Astrocyte (in vitro differentiated cells and primary cell): ENCODE results near the gene ELP2. TPM values are rescaled to one million over a fixed set of nuclear protein-coding genes. Genes with fewer than 3 reads are reported as not detected.

ENCODE experiments used
- DNase-seq: peaks from one replicate; pipeline ENCODE4 v3.0.0-alpha.2; 2010; ENCODE audit warnings: low read depth
- FAIRE-seq: peaks from 2 replicates; lab custom pipeline; 2011; peaks lifted over from hg19 to GRCh38; lab: Jason Lieb, UNC
- H2AFZ ChIP-seq: 2 replicates; pipeline ENCODE4 v1.6.0; 2012; ENCODE audit warnings: low read depth, low read length, inconsistent platforms
- H3K27ac ChIP-seq: 2 replicates; pipeline ENCODE4 v1.5.1; 2011; ENCODE audit warnings: low read depth, low read length, inconsistent platforms
- H3K27me3 ChIP-seq: 2 replicates; pipeline ENCODE4 v1.6.0; 2011; ENCODE audit warnings: low read length, inconsistent platforms; ENCODE audit not compliant: insufficient read depth
- H3K36me3 ChIP-seq: 2 replicates; pipeline ENCODE4 v1.5.1; 2011; ENCODE audit warnings: low read length, inconsistent platforms; ENCODE audit not compliant: insufficient read depth
- H3K4me1 ChIP-seq: 2 replicates; pipeline ENCODE4 v1.5.1; 2011; ENCODE audit warnings: low read length, inconsistent platforms; ENCODE audit not compliant: insufficient read depth
- H3K4me2 ChIP-seq: 2 replicates; pipeline ENCODE4 v1.6.0; 2012; ENCODE audit warnings: low read length, inconsistent platforms
- H3K4me3 ChIP-seq: 2 replicates; pipeline ENCODE4 v1.5.1; 2011; ENCODE audit warnings: low read depth, mild to moderate bottlenecking, low read length, inconsistent platforms; ENCODE audit not compliant: insufficient read depth
- H3K79me2 ChIP-seq: 2 replicates; pipeline ENCODE4 v1.6.0; 2012; ENCODE audit warnings: mild to moderate bottlenecking, low read length, inconsistent platforms; ENCODE audit not compliant: insufficient read depth
- H3K9ac ChIP-seq: 2 replicates; pipeline ENCODE4 v1.6.0; 2012; ENCODE audit warnings: mild to moderate bottlenecking, low read length, inconsistent platforms
- H3K9me3 ChIP-seq: 2 replicates; pipeline ENCODE4 v1.5.1; 2012; ENCODE audit warnings: low read depth, mild to moderate bottlenecking, low read length, inconsistent platforms; ENCODE audit not compliant: insufficient read depth
- H4K20me1 ChIP-seq: 2 replicates; pipeline ENCODE4 v1.6.0; 2012; ENCODE audit warnings: low read length, inconsistent platforms; ENCODE audit not compliant: insufficient read depth
- H3K27ac Mint-ChIP-seq: one replicate; pipeline ENCODE4 v1.8.0; 2021; ENCODE audit warnings: mild to moderate bottlenecking, mixed read lengths; ENCODE audit not compliant: unreplicated experiment
- H3K27me3 Mint-ChIP-seq: one replicate; pipeline ENCODE4 v1.8.0; 2021; ENCODE audit warnings: low read depth, mixed read lengths; ENCODE audit not compliant: unreplicated experiment
- H3K36me3 Mint-ChIP-seq: one replicate; pipeline ENCODE4 v1.8.0; 2021; ENCODE audit warnings: low read depth, mixed read lengths; ENCODE audit not compliant: unreplicated experiment
- H3K4me1 Mint-ChIP-seq: one replicate; pipeline ENCODE4 v1.8.0; 2021; ENCODE audit warnings: low read depth, mixed read lengths; ENCODE audit not compliant: unreplicated experiment
- H3K4me3 Mint-ChIP-seq: one replicate; pipeline ENCODE4 v1.8.0; 2021; ENCODE audit warnings: mild to moderate bottlenecking, moderate library complexity, mixed read lengths; ENCODE audit not compliant: unreplicated experiment
- H3K9me3 Mint-ChIP-seq: one replicate; pipeline ENCODE4 v1.8.0; 2021; ENCODE audit warnings: mild to moderate bottlenecking, mixed read lengths; ENCODE audit not compliant: unreplicated experiment
- CTCF ChIP-seq: IDR thresholded peaks from 2 replicates; pipeline ENCODE4 v1.5.1; 2011; ENCODE audit warnings: low read depth, mild to moderate bottlenecking, inconsistent platforms, low read length, moderate library complexity; ENCODE audit not compliant: insufficient read depth
- EZH2 ChIP-seq: IDR thresholded peaks from 2 replicates; pipeline ENCODE4 v1.6.1; 2012; ENCODE audit warnings: mild to moderate bottlenecking, low read length, inconsistent platforms; ENCODE audit not compliant: insufficient read depth
- total RNA-seq: library from RNA; stranded (reverse); gene quantifications from 2 replicates; pipeline ENCODE4 v1.2.1, GENCODE V29; 2021

ELP2 gene
- total RNA-seq, 1 donor from 2014 or later = 99.8 TPM

GRCh38 chr18:36101943-36102342, 27.8 kb upstream of the ELP2 start:
- H3K27ac ChIP-seq = no peak overlapping the region
- no peak for TF ChIP-seq CTCF
- TF ChIP-seq EZH2 = no peak
- H3K27me3 Mint-ChIP-seq = peaks cover 2% of the 10 kb centered on the region
- no peaks in the 10 kb centered on the region for H3K36me3 ChIP-seq
- no peak overlapping the region for H3K4me2 ChIP-seq
- no peaks in the 10 kb centered on the region for H3K4me1 Mint-ChIP-seq
- H3K9me3 Mint-ChIP-seq = peaks cover 12% of the 10 kb centered on the region
- no peak overlapping the region for H3K27ac Mint-ChIP-seq
- FAIRE-seq (no peak), DNase-seq (no peak)
- H4K20me1 ChIP-seq = no peaks in the 10 kb centered on the region
- H3K36me3 Mint-ChIP-seq = peaks cover 3% of the 10 kb centered on the region
- H3K4me3 ChIP-seq = no peak overlapping the region
- no peaks in the 10 kb centered on the region for H3K79me2 ChIP-seq
- H3K9ac ChIP-seq = no peak overlapping the region
- no peak overlapping the region for H3K4me3 Mint-ChIP-seq
- no peak overlapping the region for H2AFZ ChIP-seq
- H3K9me3 ChIP-seq = peaks cover 5% of the 10 kb centered on the region
- no peaks in the 10 kb centered on the region for H3K27me3 ChIP-seq
- no peaks in the 10 kb centered on the region for H3K4me1 ChIP-seq

- no peak overlapping the region for H2AFZ ChIP-seq
- FAIRE-seq (no peak), DNase-seq (no peak)
- no peak overlapping the region for H3K9ac ChIP-seq
- no peak overlapping the region for H3K4me3 ChIP-seq
- peaks cover 12% of the 10 kb centered on the region for H3K9me3 Mint-ChIP-seq
- no peaks in the 10 kb centered on the region for H3K4me1 Mint-ChIP-seq
- H3K4me3 Mint-ChIP-seq = no peak overlapping the region
- H4K20me1 ChIP-seq = no peaks in the 10 kb centered on the region
- H3K27ac ChIP-seq = no peak overlapping the region
- no peaks in the 10 kb centered on the region for H3K27me3 ChIP-seq
- no peaks in the 10 kb centered on the region for H3K36me3 ChIP-seq
- H3K79me2 ChIP-seq = no peaks in the 10 kb centered on the region
- H3K27ac Mint-ChIP-seq = no peak overlapping the region
- H3K9me3 ChIP-seq = peaks cover 5% of the 10 kb centered on the region
- H3K27me3 Mint-ChIP-seq = no peaks in the 10 kb centered on the region
- H3K4me1 ChIP-seq = no peaks in the 10 kb centered on the region
- peaks cover 3% of the 10 kb centered on the region for H3K36me3 Mint-ChIP-seq
- TF ChIP-seq CTCF (no peak), EZH2 (no peak)
- no peak overlapping the region for H3K4me2 ChIP-seq
These were observed 24.9 kb upstream of the ELP2 start for GRCh38 chr18:36104749-36105148.

- Histone ChIP-seq H3K36me3 (peaks cover 5% of the 10 kb centered on the region), H3K4me3 (no peak overlapping the region), H2AFZ (no peak overlapping the region), H3K27me3 (no peaks in the 10 kb centered on the region), H3K4me2 (no peak overlapping the region), H4K20me1 (no peaks in the 10 kb centered on the region), H3K9me3 (no peaks in the 10 kb centered on the region), H3K9ac (no peak overlapping the region), H3K79me2 (no peaks in the 10 kb centered on the region), H3K4me1 (no peaks in the 10 kb centered on the region), H3K27ac (no peak overlapping the region)
- Mint-ChIP-seq H3K27ac (no peak overlapping the region), H3K36me3 (peaks cover under 1% of the 10 kb centered on the region), H3K27me3 (no peaks in the 10 kb centered on the region), H3K4me1 (no peaks in the 10 kb centered on the region), H3K4me3 (no peak overlapping the region), H3K9me3 (peaks cover 9% of the 10 kb centered on the region)
- no peak for FAIRE-seq
- no peak for TF ChIP-seq EZH2
- no peak for TF ChIP-seq CTCF
- DNase-seq = no peak
These were observed 22.2 kb upstream of the ELP2 start for GRCh38 chr18:36107477-36107876.
